ENCODE data around the gene GSKIP. TPM values are rescaled to one million over a fixed set of nuclear protein-coding genes. Genes with fewer than 3 reads are reported as not detected.

Gene GSKIP
- total RNA-seq, 2 experiments from 2014 or later = 12.1 to 20.7 TPM

- DNase-seq = no peak
- Mint-ChIP-seq H3K27me3 (no peaks in the 10 kb centered on the region), H3K4me3 (no peak overlapping the region), H3K36me3 (ENCODE audit: low read depth) (peaks cover 10% of the 10 kb centered on the region), H3K27ac (no peak overlapping the region), H3K4me1 (peaks cover 26% of the 10 kb centered on the region), H3K9me3 (ENCODE audit: low read depth) (no peaks in the 10 kb centered on the region)
- intact Hi-C loops (cut with DNase I, micrococcal nuclease) = no loop called here
- ATAC-seq = no peak
- CTCF ChIA-PET = no interaction called here
- POLR2A ChIA-PET = no interaction called here
Observed at GRCh38 chr14:96352708-96353107, 10.6 kb upstream of the GSKIP start.

- CTCF ChIA-PET = no interaction called here
- DNase-seq (no peak), ATAC-seq (no peak)
- Mint-ChIP-seq H3K36me3 (ENCODE audit: low read depth) (peaks cover 15% of the 10 kb centered on the region), H3K9me3 (ENCODE audit: low read depth) (no peaks in the 10 kb centered on the region), H3K27ac (no peak overlapping the region), H3K27me3 (no peaks in the 10 kb centered on the region), H3K4me1 (peaks cover 27% of the 10 kb centered on the region), H3K4me3 (no peak overlapping the region)
- POLR2A ChIA-PET = no interaction called here
- intact Hi-C loops (cut with DNase I, micrococcal nuclease) = no loop called here
Observed at GRCh38 chr14:96354246-96354645, 9.1 kb upstream of the GSKIP start.

GRCh38 chr14:96357216-96357615 is 6.1 kb upstream of the GSKIP start:
- Mint-ChIP-seq H3K27me3 (no peaks in the 10 kb centered on the region), H3K36me3 (ENCODE audit: low read depth) (peaks cover 19% of the 10 kb centered on the region), H3K4me3 (no peak overlapping the region), H3K4me1 (peaks cover 44% of the 10 kb centered on the region), H3K27ac (no peak overlapping the region), H3K9me3 (ENCODE audit: low read depth) (no peaks in the 10 kb centered on the region)
- ChIA-PET POLR2A (no interaction called here), CTCF (interaction anchor here (1.1 kb wide), 1 partner anchor 10 kb away, joined by 4 read pairs; no protein-coding TSS in a partner anchor)
- ATAC-seq (no peak), DNase-seq (peak; percentile 13)
- intact Hi-C loops (cut with DNase I, micrococcal nuclease) = no loop called here

GRCh38 chr14:96359959-96360358 is 3.4 kb upstream of the GSKIP start:
- POLR2A ChIA-PET = no interaction called here
- Mint-ChIP-seq H3K4me3 (no peak overlapping the region), H3K36me3 (ENCODE audit: low read depth) (peaks cover 15% of the 10 kb centered on the region), H3K27ac (no peak overlapping the region), H3K9me3 (ENCODE audit: low read depth) (no peaks in the 10 kb centered on the region), H3K4me1 (peaks cover 54% of the 10 kb centered on the region), H3K27me3 (no peaks in the 10 kb centered on the region)
- intact Hi-C loops (cut with DNase I, micrococcal nuclease) = loop anchor here in 1 of 2 experiments (5.0 kb wide), 1 partner anchor 843 kb away; the partner anchor contains the start of gene SYNE3
- CTCF ChIA-PET = interaction anchor here (0.7 kb wide), 1 partner anchor 1219 kb away, joined by 4 read pairs; no protein-coding TSS in a partner anchor
- DNase-seq (no peak), ATAC-seq (no peak)

- peak overlapping the region; percentile 86 for H3K4me3 Mint-ChIP-seq
- no peaks in the 10 kb centered on the region for H3K9me3 Mint-ChIP-seq (ENCODE audit: low read depth)
- H3K4me1 Mint-ChIP-seq = peaks cover 54% of the 10 kb centered on the region
- intact Hi-C loops (cut with DNase I, micrococcal nuclease) = loop anchor here in 1 of 2 experiments (2.0 to 5.0 kb wide), 2 partner anchors 845 to 1206 kb away; partner anchors contain the start of genes DICER1 and SYNE3
- ChIA-PET POLR2A (no interaction called here), CTCF (no interaction called here)
- H3K36me3 Mint-ChIP-seq (ENCODE audit: low read depth) = peaks cover 12% of the 10 kb centered on the region
- H3K27ac Mint-ChIP-seq = peak overlapping the region; percentile 90
- H3K27me3 Mint-ChIP-seq = no peaks in the 10 kb centered on the region
- DNase-seq = peak; percentile 70
- ATAC-seq = peak; percentile 62
Observed at GRCh38 chr14:96362071-96362964, 1.0 kb upstream of the GSKIP start.

GRCh38 chr14:96363751-96364336 is 518 bp downstream of the GSKIP start:
- CTCF ChIA-PET = no interaction called here
- H3K4me1 Mint-ChIP-seq = peaks cover 58% of the 10 kb centered on the region
- intact Hi-C loops (cut with DNase I, micrococcal nuclease) = loop anchor here (1.0 to 5.0 kb wide), 8 partner anchors 27 to 1207 kb away; partner anchors contain the start of genes PAPOLA (in 2 of the 2), C14orf132 (in 1 of the 2), DICER1 (in 1 of the 2) and SYNE3 (in 1 of the 2)
- no peaks in the 10 kb centered on the region for H3K27me3 Mint-ChIP-seq
- POLR2A ChIA-PET = no interaction called here
- no peaks in the 10 kb centered on the region for H3K9me3 Mint-ChIP-seq (ENCODE audit: low read depth)
- H3K36me3 Mint-ChIP-seq (ENCODE audit: low read depth) = peaks cover 12% of the 10 kb centered on the region
- peak overlapping the region; percentile 75 for H3K27ac Mint-ChIP-seq
- peak overlapping the region; percentile 86 for H3K4me3 Mint-ChIP-seq
- ATAC-seq = peak; percentile 7
- peak; percentile 59 for DNase-seq

- H3K27me3 Mint-ChIP-seq = no peaks in the 10 kb centered on the region
- no peaks in the 10 kb centered on the region for H3K9me3 Mint-ChIP-seq (ENCODE audit: low read depth)
- intact Hi-C loops (cut with DNase I, micrococcal nuclease) = loop anchor here in 1 of 2 experiments (5.0 kb wide), 1 partner anchor 848 kb away; the partner anchor contains the start of gene SYNE3
- H3K27ac Mint-ChIP-seq = no peak overlapping the region
- POLR2A ChIA-PET = no interaction called here
- H3K4me3 Mint-ChIP-seq = peak overlapping the region; percentile 86
- DNase-seq (no peak), ATAC-seq (no peak)
- peaks cover 16% of the 10 kb centered on the region for H3K36me3 Mint-ChIP-seq (ENCODE audit: low read depth)
- CTCF ChIA-PET = no interaction called here
- H3K4me1 Mint-ChIP-seq = peaks cover 49% of the 10 kb centered on the region
Observed at GRCh38 chr14:96364962-96365361, 1.6 kb downstream of the GSKIP start.

GRCh38 chr14:96368534-96368933 is 5.2 kb downstream of the GSKIP start:
- intact Hi-C loops (cut with DNase I, micrococcal nuclease) = no loop called here
- Mint-ChIP-seq H3K27me3 (no peaks in the 10 kb centered on the region), H3K4me1 (peaks cover 31% of the 10 kb centered on the region), H3K9me3 (ENCODE audit: low read depth) (no peaks in the 10 kb centered on the region), H3K36me3 (ENCODE audit: low read depth) (peaks cover 17% of the 10 kb centered on the region), H3K27ac (no peak overlapping the region), H3K4me3 (no peak overlapping the region)
- DNase-seq (no peak), ATAC-seq (no peak)
- POLR2A ChIA-PET = no interaction called here
- CTCF ChIA-PET = interaction anchor here (1.2 to 1.5 kb wide), 2 partner anchors 12 to 13 kb away, joined by 4 to 5 read pairs; no protein-coding TSS in a partner anchor

- peaks cover 18% of the 10 kb centered on the region for H3K4me1 Mint-ChIP-seq
- POLR2A ChIA-PET = no interaction called here
- peaks cover 21% of the 10 kb centered on the region for H3K36me3 Mint-ChIP-seq (ENCODE audit: low read depth)
- no peaks in the 10 kb centered on the region for H3K27me3 Mint-ChIP-seq
- H3K9me3 Mint-ChIP-seq (ENCODE audit: low read depth) = no peaks in the 10 kb centered on the region
- intact Hi-C loops (cut with DNase I, micrococcal nuclease) = no loop called here
- DNase-seq = no peak
- CTCF ChIA-PET = interaction anchor here (1.2 to 1.3 kb wide), 2 partner anchors 19 to 55 kb away, joined by 3 to 4 read pairs; no protein-coding TSS in a partner anchor
- no peak overlapping the region for H3K27ac Mint-ChIP-seq
- ATAC-seq = no peak
- no peak overlapping the region for H3K4me3 Mint-ChIP-seq
Observed at GRCh38 chr14:96370528-96370927, 7.2 kb downstream of the GSKIP start.

GRCh38 chr14:96373538-96373937 is 10.2 kb downstream of the GSKIP start:
- ChIA-PET CTCF (no interaction called here), POLR2A (no interaction called here)
- no peak for DNase-seq
- intact Hi-C loops (cut with DNase I, micrococcal nuclease) = no loop called here
- H3K27me3 Mint-ChIP-seq = no peaks in the 10 kb centered on the region
- H3K4me1 Mint-ChIP-seq = peaks cover 6% of the 10 kb centered on the region
- peaks cover 19% of the 10 kb centered on the region for H3K36me3 Mint-ChIP-seq (ENCODE audit: low read depth)
- no peak for ATAC-seq
- H3K27ac Mint-ChIP-seq = no peak overlapping the region
- no peaks in the 10 kb centered on the region for H3K9me3 Mint-ChIP-seq (ENCODE audit: low read depth)
- no peak overlapping the region for H3K4me3 Mint-ChIP-seq

- CTCF ChIA-PET = no interaction called here
- H3K27me3 Mint-ChIP-seq = no peaks in the 10 kb centered on the region
- no peak overlapping the region for H3K27ac Mint-ChIP-seq
- no peak for DNase-seq
- intact Hi-C loops (cut with DNase I, micrococcal nuclease) = no loop called here
- ATAC-seq = no peak
- POLR2A ChIA-PET = no interaction called here
- H3K9me3 Mint-ChIP-seq (ENCODE audit: low read depth) = no peaks in the 10 kb centered on the region
- H3K36me3 Mint-ChIP-seq (ENCODE audit: low read depth) = peaks cover 11% of the 10 kb centered on the region
- no peak overlapping the region for H3K4me3 Mint-ChIP-seq
- no peaks in the 10 kb centered on the region for H3K4me1 Mint-ChIP-seq
Observed at GRCh38 chr14:96376093-96376492, 12.8 kb downstream of the GSKIP start.

Data from activated CD4-positive, alpha-beta T cell treated with anti-CD3 and anti-CD28 coated beads for 36 hours (primary cell).